ENCODE measurements around the gene DENND5B.
"Not testable (repeated sequence)": the region's sequence is repeated elsewhere in the genome, so short reads cannot be mapped to it uniquely, and the experiment has no call there.

The DENND5B gene

GRCh38 chr12:31499567-31499966, 91.4 kb downstream of the DENND5B start:
- no peak for DNase-seq

DNA sequence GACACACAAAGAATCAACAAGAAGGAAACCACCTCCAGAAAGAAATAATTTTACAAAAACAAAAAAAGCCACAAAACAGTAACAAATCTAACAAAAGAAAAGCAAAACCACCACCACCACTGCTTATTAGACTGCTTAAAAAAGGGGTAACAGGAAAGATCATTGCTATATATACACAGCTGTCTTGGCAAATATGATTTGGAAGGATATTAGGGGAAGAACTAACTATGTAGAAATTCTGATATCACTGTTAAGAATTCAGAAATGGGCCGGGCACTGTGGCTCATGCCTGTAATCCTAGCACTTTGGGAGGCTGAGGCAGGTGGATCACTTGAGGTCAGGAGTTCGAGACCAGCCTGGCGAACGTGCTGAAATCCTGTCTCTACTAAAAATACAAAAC, 92.5 kb downstream of the DENND5B start:
- no peak for DNase-seq

DNA sequence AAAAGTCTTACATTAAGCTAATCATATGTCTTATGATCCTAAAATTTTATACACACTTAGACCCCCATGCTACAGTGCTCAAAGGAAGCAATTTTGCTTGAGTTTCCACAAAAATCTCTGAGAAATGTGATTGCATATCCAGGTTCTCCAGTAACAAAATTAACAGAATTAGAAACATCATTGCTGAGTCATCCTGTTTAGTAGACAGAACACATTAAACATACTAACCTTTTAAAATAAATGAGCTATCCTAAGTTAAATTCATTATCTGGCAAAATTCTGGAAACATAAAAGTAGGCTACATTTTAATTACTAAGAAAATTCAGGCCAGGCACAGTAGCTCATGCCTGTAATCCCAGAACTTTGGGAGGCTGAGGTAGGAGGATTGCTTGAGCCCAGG, 94.7 kb downstream of the DENND5B start:
- no peak for DNase-seq

DNA sequence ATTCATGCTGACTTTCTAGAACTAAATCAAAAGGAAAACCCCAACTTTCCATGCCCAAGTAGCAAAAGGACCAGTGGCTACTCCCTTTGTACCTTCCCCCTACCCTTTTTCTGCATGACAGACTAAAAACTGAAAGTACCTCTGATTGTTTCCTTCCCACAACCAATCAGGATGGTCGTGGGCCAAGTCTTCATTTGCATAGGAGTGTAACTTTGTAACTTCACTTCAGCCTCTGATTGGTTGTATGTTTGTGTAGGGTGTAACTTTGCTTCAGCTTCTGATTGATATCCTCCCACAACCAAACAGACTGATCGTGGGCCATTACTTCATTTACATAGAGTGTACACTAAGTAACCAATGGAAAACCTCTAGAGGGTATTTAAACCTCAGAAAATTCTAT, 96.5 kb downstream of the DENND5B start:
- DNase-seq: no peak

GRCh38 chr12:31492599-31493196, 98.2 kb downstream of the DENND5B start:
- DNase-seq: no peak

DNA sequence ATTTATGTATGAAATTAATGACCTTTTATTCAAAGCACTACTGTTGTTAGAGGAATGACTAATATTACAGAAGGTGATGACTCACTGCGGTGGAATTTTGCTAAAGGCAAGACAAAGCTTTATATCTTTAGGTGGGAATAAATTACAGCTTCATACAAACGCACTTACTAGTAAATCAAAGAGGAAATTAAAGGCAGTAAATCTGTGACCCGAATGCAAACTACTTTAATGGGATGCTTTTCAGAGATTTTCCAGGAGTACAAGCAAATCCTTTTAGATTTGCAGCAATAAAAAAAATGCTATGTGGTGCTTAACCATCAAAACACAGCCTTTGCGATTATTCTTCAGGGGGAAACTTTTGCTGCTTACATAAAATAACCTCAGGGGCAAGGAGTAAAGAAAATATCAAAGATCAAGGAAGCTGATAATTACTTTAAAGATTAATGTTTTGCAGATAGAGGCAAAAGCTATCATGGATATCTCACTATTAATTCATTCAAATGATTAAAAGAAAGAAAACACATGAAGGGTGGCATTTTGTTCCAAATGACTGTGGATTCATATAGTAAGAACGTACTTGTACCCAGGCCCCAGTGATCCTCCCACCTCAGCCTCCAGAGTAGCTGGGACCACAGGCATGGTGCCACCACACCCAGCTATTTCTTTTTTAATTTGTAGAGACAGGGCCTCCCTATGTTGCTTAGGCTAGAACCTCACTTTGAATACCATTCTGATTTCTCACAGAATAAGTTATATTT, 98.9 kb downstream of the DENND5B start:
- no peak for DNase-seq

- DNase-seq: no peak
These were observed 99.6 kb downstream of the DENND5B start for GRCh38 chr12:31491241-31491794.

- no peak for DNase-seq
These were observed 102.1 kb downstream of the DENND5B start for GRCh38 chr12:31488737-31489338.

GRCh38 chr12:31485571-31485970, 105.4 kb downstream of the DENND5B start:
- no peak for DNase-seq

DNA sequence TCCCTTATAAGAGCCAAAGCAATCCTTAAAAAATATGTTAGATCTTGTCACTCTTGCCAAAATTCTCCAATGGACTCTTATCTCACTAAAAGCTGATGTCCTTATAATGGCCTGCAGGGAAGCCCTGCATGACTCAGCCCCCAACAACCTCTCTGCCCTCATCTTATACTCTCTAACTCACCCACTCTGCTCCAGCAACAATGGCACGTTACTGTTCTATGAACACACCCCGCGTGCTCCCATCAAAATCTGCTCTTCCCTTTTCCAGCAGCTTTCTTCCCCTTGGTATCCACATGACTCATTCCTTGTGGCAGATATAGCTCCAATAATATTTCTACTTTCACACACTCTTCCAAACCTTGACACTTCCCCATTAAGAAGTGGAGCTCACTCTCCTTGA, 108.1 kb downstream of the DENND5B start:
- no peak for DNase-seq

GRCh38 chr12:31481415-31481814, 109.5 kb downstream of the DENND5B start:
- DNase-seq: no peak

GRCh38 chr12:31479516-31480210, 111.3 kb downstream of the DENND5B start:
- DNase-seq: no peak

DNA sequence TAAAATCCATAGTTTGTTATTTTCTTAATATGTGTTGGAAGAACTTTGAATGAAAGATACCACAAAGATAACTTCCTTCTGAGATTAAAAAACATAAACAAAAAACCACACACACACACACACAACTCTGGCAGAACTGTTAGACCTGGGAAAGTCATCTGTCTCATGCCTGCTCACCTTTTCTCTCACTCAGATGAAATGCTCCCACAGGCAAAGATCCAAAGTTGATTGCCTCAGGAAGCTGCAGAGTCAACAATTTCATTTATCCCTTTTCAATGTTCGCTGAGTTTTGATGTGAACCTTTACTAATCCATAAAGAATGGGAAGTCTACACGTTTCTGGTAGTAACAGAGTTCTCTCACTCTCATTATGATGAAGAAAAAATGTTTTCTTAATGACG, 112.0 kb downstream of the DENND5B start:
- no peak for DNase-seq

- no peak for DNase-seq
These were observed 112.5 kb downstream of the DENND5B start for GRCh38 chr12:31478425-31478824.

DNA sequence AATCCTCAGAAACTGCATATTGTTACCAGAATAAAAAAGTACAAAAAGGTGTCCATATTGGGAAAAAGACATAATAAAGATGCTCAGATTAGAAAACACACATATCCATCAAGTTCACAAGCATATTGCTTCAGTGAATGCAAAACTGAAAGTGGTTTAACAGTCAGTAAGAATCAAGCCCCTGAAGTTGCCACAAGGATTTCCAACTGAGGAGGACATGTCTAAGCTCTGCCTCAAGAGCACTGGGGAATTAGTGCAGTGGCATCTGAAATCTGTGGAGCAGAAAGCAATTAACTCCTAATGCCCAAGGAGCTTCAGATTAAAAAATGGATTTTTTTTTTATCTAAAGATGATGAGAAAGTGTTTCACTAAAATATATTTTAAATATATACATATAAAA, 113.2 kb downstream of the DENND5B start:
- no peak for DNase-seq

DNA sequence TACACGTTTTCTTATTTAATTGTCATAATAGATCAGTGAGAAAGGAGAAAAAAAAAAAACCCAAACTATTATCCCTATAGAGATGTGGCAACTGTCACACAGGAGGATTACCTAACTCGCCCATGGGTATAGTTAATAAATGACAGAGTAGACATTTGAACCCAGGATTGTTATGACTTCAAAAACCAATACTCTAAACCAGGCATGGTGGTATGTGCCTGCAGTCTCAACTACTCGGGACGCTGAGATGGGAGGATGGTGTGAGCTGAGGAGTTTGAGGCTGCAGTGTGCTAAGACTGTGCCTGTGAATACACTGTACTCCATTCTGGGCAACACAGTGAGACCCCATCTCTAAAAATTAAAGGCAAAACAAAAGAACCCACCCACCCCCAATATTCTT, 114.5 kb downstream of the DENND5B start:
- no peak for DNase-seq

GRCh38 chr12:31475610-31476009, 115.3 kb downstream of the DENND5B start:
- DNase-seq: not testable (repeated sequence)

- no peak for DNase-seq
These were observed 116.2 kb downstream of the DENND5B start for GRCh38 chr12:31474751-31475150.

DNA sequence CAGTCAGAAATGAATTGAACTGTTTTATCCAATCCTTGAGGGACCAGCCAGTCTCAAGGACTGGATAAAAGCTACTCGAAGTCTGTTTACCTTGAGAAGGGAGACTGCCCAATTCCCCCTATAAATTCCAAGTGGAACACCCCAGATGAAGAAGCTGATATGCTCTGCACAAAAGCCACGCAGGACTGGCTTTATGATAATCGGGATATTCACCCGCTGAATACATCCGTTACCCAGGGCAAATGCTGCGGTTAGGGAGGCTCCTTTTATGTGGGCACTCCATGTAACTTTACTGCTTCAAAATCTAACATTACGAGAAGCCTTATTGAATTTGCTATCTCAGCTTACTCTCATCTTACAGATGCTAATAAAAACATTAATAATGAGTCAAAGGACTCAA, 119.1 kb downstream of the DENND5B start:
- no peak for DNase-seq

- no peak for DNase-seq
These were observed 119.9 kb downstream of the DENND5B start for GRCh38 chr12:31471051-31471450.

DNA sequence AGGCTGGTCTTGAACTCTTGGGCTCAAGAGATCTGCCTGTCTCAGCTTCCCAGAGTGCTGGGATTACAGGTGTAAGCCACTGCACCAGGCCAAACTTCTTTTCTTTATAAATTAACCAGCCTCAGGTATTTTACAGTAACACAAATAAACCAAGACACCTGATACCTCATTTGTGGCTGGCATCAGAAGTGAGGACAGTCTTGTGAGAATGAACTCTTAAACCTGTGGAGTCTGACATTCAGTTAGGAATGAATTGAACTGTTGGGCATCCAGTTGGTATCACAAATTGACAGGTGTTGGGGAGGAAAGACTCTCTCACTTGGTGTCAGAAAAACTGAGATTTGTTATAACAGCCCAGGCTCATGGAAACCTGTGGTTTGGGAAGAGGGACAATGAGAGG, 120.5 kb downstream of the DENND5B start:
- DNase-seq: no peak

DNA sequence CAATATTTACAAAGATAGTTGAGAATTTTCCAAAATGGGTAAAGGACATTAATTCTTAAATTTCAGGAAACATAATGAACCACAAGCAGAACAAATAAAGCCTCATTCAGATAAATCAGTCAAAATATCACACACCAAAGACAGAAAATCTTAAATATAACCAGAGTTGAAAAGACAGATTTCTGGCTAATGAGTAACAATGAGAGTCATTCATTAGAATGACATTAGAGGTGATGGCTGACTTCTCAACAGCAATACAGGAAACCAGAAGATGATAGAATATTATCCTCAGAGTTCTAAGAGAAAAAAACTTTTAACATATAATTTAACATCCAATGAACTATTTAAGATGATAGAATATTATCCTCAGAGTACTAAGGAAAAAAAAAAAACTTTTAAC, 124.2 kb downstream of the DENND5B start:
- no peak for DNase-seq

DNA sequence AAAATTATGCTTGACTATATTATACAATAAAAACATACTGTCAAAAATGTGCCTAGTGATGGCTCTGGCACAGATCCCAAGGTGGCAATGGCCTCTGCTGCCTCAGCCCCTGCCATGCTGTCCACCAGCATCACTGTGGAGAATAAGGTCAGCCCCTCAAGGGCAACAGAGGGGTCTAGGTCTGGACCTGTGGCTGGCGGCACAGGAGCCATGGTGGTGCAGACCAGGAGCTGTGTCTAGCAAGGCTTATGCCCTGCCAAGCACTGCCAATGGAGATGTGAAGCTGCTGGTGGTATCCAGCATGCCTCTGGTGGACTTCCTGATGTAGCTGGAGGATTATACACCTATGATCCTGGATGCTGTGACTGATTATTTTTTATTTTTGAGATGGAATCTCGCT, 125.9 kb downstream of the DENND5B start:
- no peak for DNase-seq

GRCh38 chr12:31460024-31460423, 130.9 kb downstream of the DENND5B start:
- no peak for DNase-seq
